DOHH2 (cell line): ENCODE results near the gene TAAR1.
A peak's percentile ranks its signal among the peaks of the same experiment; 100 is the strongest.
"Not testable (repeated sequence)": the region's sequence is repeated elsewhere in the genome, so short reads cannot be mapped to it uniquely, and the experiment has no call there.

ENCODE experiments used
- H3F3A ChIP-seq: fragments of 200-600 bp; sonication (generic), shearing (Covaris generic); 2 replicates; pipeline ENCODE4 v1.6.0; 2016; ENCODE audit warnings: antibody characterized with exemption, mild to moderate bottlenecking; ENCODE audit not compliant: control insufficient read depth, insufficient read depth
- H3K27ac ChIP-seq: fragments of 200-600 bp; sonication (generic); 2 replicates; pipeline ENCODE4 v1.5.1; 2014; ENCODE audit warnings: low read depth, mild to moderate bottlenecking, low read length, moderate library complexity
- H3K27me3 ChIP-seq: fragments of 200-600 bp; sonication (generic); 2 replicates; pipeline ENCODE4 v1.6.1; 2014; ENCODE audit warnings: mild to moderate bottlenecking, low read length, mixed read lengths; ENCODE audit not compliant: control insufficient read depth
- H3K36me3 ChIP-seq: fragments of 200-600 bp; sonication (generic); 2 replicates; pipeline ENCODE4 v1.6.1; 2014; ENCODE audit warnings: mild to moderate bottlenecking, low read length, moderate library complexity, mixed read lengths; ENCODE audit not compliant: control insufficient read depth
- H3K4me1 ChIP-seq: fragments of 200-600 bp; sonication (generic); 2 replicates; pipeline ENCODE4 v1.6.1; 2014; ENCODE audit warnings: mild to moderate bottlenecking, low read length, mixed read lengths; ENCODE audit not compliant: control insufficient read depth
- H3K4me2 ChIP-seq: fragments of 200-600 bp; sonication (generic); 2 replicates; pipeline ENCODE4 v1.6.0; 2014; ENCODE audit warnings: mild to moderate bottlenecking, low read length, moderate library complexity
- H3K4me3 ChIP-seq: fragments of 200-600 bp; sonication (generic); 2 replicates; pipeline ENCODE4 v1.5.1; 2014; ENCODE audit warnings: mild to moderate bottlenecking, low read length, mixed read lengths
- H3K79me2 ChIP-seq: fragments of 200-600 bp; sonication (generic); 2 replicates; pipeline ENCODE4 v1.6.1; 2014; ENCODE audit warnings: mild to moderate bottlenecking, low read length, mixed read lengths; ENCODE audit not compliant: control insufficient read depth
- H3K9me2 ChIP-seq: fragments of 200-600 bp; sonication (generic); replicated peaks from 2 replicates; pipeline ENCODE4 v1.6.1; 2014; ENCODE audit warnings: mild to moderate bottlenecking, low read length, mixed read lengths; ENCODE audit not compliant: control insufficient read depth
- H3K9me3 ChIP-seq: fragments of 200-600 bp; sonication (generic); 2 replicates; pipeline ENCODE4 v1.6.1; 2014; ENCODE audit warnings: antibody characterized with exemption, low read length, mixed read lengths; ENCODE audit not compliant: control insufficient read depth, insufficient read depth
- H4K20me1 ChIP-seq: fragments of 200-600 bp; sonication (generic); 2 replicates; pipeline ENCODE4 v1.6.0; 2014; ENCODE audit warnings: low read depth, mild to moderate bottlenecking, antibody characterized with exemption, low read length, moderate library complexity; ENCODE audit not compliant: control insufficient read depth, insufficient read depth
- CTCF ChIP-seq: fragments of 200-600 bp; sonication (generic); IDR thresholded peaks from one replicate; pipeline ENCODE4 v1.5.1; 2014; ENCODE audit warnings: antibody characterized with exemption, mild to moderate bottlenecking, low read depth, low read length; ENCODE audit not compliant: poor library complexity, severe bottlenecking
- EZH2phosphoT487 ChIP-seq: fragments of 200-600 bp; sonication (generic); IDR thresholded peaks from 2 replicates; pipeline ENCODE4 v1.6.1; 2017; ENCODE audit warnings: borderline replicate concordance, mild to moderate bottlenecking, antibody characterized with exemption, low read length, moderate library complexity, mixed read lengths

The TAAR1 gene

GRCh38 chr6:132604635-132605152 lies 54.3 kb downstream of the TAAR1 start:
- Histone ChIP-seq H3K27me3 (0 out of 2 replicates have a peak, but pooled peaks cover 2% of the 10 kb centered on the region), H3K9me3 (no peaks in the 10 kb centered on the region), H3K27ac (no peak overlapping the region), H3K79me2 (no peaks in the 10 kb centered on the region), H3K4me1 (no peaks in the 10 kb centered on the region), H3K36me3 (no peaks in the 10 kb centered on the region), H3K4me2 (no peak overlapping the region), H3K4me3 (no peak overlapping the region), H3K9me2 (no peaks in the 10 kb centered on the region), H4K20me1 (no peaks in the 10 kb centered on the region), H3F3A (no peaks in the 10 kb centered on the region)
- TF ChIP-seq EZH2phosphoT487 (no peak), CTCF (no peak)

- H3K4me2 ChIP-seq, H3K27me3 ChIP-seq, H4K20me1 ChIP-seq, H3F3A ChIP-seq, H3K9me3 ChIP-seq, H3K4me3 ChIP-seq, H3K79me2 ChIP-seq, H3K36me3 ChIP-seq, H3K27ac ChIP-seq, H3K4me1 ChIP-seq, H3K9me2 ChIP-seq: not testable (repeated sequence)
These were observed 58.1 kb downstream of the TAAR1 start for GRCh38 chr6:132600900-132601299.

- Histone ChIP-seq H4K20me1 (no peaks in the 10 kb centered on the region), H3K27me3 (0 out of 2 replicates have a peak, but pooled peaks cover 2% of the 10 kb centered on the region), H3K9me2 (no peaks in the 10 kb centered on the region), H3F3A (no peaks in the 10 kb centered on the region), H3K36me3 (no peaks in the 10 kb centered on the region), H3K4me2 (no peak overlapping the region), H3K27ac (no peak overlapping the region), H3K4me1 (no peaks in the 10 kb centered on the region), H3K79me2 (no peaks in the 10 kb centered on the region), H3K9me3 (no peaks in the 10 kb centered on the region), H3K4me3 (no peak overlapping the region)
- TF ChIP-seq CTCF, result peak; percentile 47
- TF ChIP-seq EZH2phosphoT487, result no peak
These were observed 60.5 kb downstream of the TAAR1 start for GRCh38 chr6:132598473-132598872.

GRCh38 chr6:132596201-132596600 lies 62.8 kb downstream of the TAAR1 start:
- Histone ChIP-seq H3K27me3 (0 out of 2 replicates have a peak, but pooled peaks cover 2% of the 10 kb centered on the region), H3K4me1 (0 out of 2 replicates have a peak, but pooled peaks cover 5% of the 10 kb centered on the region), H3K36me3 (no peaks in the 10 kb centered on the region), H3K4me2 (no peak overlapping the region), H3K79me2 (no peaks in the 10 kb centered on the region), H3F3A (no peaks in the 10 kb centered on the region), H3K4me3 (no peak overlapping the region), H3K9me2 (no peaks in the 10 kb centered on the region), H4K20me1 (no peaks in the 10 kb centered on the region), H3K27ac (no peak overlapping the region), H3K9me3 (no peaks in the 10 kb centered on the region)
- no peak for TF ChIP-seq CTCF
- TF ChIP-seq EZH2phosphoT487, result no peak
